ENCODE results near the gene DAGLB.
"Not testable (repeated sequence)": the region's sequence is repeated elsewhere in the genome, so short reads cannot be mapped to it uniquely, and the experiment has no call there.

DAGLB gene

GRCh38 chr7:6460303-6460702, 12.5 kb upstream of the DAGLB start:
- no peak for DNase-seq

GRCh38 chr7:6458676-6459075, 10.9 kb upstream of the DAGLB start:
- DNase-seq: not testable (repeated sequence)

DNA sequence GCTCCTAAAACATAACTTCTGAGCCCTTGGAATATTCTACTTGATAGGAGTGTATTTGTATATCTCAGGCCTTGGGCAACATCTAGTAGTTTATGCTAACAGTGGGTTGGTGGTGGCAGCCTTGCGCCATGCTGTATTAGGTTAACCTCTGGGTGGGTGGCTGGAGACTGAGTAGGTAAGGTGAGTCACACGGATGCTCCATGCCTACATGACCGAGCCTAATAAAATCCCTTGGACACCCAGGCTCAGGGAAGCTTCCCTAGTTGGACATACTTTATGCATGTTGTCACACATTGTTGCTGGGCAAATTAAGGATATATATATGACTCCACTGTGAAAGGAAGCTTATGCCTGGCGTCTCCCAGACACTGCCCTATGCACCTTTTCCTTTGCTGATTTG, 6.0 kb upstream of the DAGLB start:
- DNase-seq: no peak

GRCh38 chr7:6451224-6451705, 3.5 kb upstream of the DAGLB start:
- DNase-seq: no peak

- not testable (repeated sequence) for DNase-seq
These were observed 2.8 kb upstream of the DAGLB start for GRCh38 chr7:6450591-6450990.

- not testable (repeated sequence) for DNase-seq
These were observed 2.1 kb upstream of the DAGLB start for GRCh38 chr7:6449884-6450283.

DNA sequence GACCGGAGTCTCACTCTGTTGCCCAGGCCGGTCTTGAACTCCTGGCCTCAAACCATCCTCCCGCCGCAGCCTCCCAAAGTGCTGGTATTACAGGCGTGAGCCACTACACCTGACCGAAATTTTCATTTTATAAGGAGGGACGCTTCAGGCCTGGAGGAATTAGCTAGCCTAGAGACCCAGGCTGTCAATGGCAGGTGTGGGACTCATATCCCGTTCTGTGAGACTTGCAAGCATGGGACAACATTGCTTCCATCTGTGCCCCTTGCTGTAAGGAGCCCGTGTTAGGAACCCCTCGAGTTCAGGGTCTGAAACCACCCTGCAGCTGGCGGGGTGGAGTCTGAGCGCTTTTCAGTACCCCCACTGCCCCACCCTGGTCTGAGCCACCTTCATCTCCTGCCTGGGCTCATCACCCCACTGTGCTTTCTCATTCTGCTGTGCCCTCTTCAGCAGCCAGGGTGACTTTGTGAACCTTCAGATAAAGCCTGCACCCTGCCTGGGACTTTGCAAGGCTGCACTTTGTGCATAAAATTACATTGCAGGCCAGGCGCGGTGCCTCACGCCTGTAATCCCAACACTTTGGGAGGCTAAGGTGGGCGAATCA, 1.3 kb upstream of the DAGLB start:
- no peak for DNase-seq

- DNase-seq: peak; percentile 54
These were observed 745 bp downstream of the DAGLB start for GRCh38 chr7:6446838-6447580.

DNA sequence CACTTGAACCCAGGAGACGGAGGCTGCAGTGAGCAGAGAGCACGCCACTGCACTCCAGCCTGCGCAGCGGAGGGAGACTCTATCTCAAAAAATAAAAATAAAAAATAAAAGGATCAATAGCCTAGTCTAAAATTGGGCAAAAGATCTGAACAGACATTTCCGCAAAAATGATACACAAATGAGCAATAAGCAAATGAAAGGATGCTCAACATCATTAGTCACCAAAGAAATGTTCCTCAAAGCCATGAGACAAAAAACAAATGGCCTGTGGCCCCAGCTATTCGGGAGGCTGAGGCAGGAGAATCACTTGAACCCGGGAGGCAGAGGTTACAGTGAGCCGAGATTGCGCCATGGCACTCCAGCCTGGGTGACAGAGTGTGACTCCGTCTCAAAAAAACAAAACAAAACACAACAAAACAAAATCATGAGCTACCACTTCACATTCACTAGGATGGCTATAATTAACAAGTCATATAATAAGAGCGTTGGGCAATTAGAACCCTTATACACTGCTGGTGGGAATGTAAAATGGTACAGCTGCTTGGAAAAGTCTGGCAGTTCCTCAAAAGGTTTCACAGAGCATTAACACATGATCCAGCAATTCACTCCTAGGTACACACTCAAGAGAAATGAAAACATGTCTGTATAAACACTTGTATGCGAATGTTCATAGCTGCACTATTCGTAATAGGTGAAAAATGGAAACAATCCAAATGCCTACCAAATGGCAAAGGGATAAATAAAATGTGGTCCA, 3.1 kb downstream of the DAGLB start:
- DNase-seq: no peak

GRCh38 chr7:6443372-6443941, 4.3 kb downstream of the DAGLB start:
- DNase-seq: no peak

DNA sequence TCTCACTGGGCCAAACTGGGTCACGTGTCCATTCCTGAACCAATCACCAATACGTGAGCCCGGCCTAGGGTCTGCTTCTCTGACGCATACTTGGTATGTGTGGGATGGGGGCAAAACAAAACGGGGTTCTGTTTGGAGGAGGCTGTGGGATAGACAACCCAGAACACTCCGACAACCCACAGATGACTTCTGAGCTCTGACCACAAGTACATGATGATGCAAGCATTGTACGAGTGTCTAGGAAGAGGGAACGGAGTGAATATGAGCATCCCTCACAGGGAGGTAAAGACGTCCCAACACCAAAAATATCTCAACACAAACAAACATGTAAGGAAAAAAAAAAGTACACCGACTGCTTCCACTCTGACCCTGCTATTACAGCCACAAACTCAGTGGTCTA, 5.6 kb downstream of the DAGLB start:
- no peak for DNase-seq

DNA sequence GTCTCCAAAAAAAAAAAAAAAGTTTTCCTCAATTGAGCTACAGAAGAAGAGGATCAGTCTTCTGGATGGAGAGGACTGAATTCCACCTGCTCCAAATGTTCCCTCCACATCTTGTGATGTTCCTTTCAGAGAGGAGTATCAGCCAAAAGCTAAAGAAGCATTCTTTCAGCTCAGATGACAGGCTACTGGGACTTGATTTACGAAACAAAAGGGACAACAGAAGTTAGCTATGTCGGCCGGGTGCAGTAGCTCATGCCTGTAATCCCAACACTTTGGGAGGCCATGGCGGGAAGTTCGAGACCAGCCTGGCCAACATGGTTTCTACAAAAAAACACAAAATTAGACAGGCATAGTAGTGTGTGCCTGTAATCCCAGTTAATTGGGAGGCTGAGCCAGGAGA, 7.4 kb downstream of the DAGLB start:
- no peak for DNase-seq

DNA sequence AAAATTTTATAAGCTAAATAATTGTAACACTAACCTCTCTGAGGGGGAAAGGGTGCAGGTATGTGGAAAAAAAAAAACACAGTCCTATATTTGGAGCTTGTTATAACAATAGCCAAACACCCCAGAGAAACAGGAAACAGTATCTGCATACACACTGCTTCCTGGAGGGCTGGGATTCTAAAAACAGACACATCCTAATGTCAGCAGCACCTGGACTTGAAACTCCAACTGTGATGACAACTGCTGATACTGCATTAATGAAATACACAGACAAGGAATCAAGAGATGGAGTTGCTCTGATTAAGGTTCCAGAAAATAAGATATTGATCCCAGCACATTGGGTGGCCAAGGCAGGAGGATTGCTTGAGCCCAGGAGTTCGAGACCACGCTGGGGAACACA, 9.3 kb downstream of the DAGLB start:
- no peak for DNase-seq

- no peak for DNase-seq
These were observed 10.5 kb downstream of the DAGLB start for GRCh38 chr7:6437251-6437650.

GRCh38 chr7:6436385-6436685, 11.4 kb downstream of the DAGLB start:
- no peak for DNase-seq

DNA sequence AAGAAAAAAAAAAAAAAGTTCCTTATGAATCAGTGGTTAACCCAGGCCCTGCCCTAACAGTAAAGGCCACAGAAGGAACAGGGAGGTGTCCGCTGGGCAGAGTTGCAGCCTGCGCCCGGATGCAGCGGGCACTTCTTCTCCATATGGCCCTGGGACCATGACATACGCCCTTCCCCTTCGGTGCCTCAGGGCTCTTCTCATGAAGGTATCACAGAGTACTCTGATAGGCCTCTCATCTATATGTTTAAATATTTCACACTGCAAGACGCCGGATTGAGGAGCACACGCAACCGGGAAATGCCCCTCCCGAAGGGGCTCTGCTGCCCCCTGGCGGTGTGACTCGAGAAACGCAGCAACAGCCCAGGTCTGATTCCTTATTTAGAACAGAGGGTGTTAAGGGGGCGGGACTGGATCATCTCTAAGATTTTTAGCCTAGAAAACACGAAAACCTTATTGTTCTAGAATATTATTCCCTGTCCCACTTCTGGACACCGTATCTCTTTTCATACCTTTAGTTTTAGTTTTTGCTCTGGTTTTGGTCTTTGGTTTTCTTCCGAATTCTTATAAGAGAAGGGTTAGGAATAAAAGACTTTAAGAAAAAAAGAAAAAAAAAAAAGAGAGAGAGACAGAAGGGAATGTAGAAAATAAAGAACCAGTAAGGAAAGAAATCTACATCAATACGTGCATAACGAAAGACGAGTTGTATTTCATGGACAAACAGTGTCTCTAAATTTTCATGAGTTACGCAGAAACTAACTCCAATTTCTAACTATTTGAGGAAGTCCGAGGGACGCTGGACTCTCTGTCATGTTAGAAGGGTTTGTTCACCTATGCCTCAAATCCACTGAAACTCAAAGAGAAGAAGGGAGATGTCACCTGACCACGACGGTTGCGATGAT, 12.0 kb downstream of the DAGLB start:
- DNase-seq: peak; percentile 84

DNA sequence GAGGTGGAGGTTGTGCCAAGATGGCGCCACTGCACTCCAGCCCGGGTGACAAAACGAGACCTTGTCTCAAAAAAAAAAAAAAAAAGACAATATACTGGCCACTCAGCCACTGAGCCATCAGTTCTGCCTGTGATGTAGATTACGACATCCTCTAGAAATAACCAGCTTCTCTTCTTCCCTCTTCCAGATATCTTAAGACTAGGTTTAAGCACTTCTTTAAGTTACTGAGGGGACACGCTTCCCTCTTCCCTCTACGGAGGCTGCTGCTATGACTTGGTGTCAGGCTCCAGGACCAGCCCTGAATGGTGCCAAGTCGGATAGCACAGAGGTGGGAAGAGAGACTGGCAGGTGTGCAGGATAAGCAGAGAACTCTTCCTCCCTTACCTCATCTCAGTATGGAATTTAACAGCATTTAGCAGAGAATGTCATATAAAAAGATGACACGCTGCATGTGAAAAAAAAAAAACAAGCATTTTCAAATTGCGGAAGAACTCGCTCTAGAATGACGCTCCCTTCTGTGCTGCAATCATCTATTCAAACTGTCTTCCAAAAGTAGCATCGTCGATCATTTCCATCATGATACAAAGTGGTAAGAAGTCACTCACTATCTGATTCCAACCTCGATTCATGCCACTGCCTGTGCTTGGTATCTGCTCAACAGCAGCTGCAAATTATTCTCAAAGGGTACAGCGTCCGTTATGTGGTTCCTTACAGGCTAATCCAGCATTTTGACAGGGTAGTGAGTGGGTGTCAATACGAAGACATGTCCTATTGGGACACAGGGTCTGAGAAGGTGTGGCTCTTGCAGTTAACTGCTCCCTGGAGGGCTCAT, 13.8 kb downstream of the DAGLB start:
- no peak for DNase-seq

DNA sequence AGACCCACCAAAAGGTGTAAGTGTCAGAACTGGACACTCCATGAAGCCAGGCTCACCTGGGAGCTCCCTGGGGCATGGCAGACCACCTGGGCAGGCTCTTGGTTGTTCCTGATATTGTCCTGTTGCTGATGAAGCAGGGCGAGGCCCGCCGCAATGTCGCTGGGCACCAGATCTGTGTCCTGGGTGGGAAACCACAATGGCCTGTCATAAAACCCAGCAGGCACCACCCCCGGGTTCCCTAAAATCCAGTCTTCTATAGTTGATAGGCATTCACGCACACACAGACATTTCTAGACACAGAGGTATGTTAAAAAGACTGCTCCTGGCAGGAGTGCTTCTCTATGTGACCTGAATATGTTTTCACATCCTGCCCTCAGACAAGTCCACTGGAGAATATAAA, 15.0 kb downstream of the DAGLB start:
- no peak for DNase-seq

DNA sequence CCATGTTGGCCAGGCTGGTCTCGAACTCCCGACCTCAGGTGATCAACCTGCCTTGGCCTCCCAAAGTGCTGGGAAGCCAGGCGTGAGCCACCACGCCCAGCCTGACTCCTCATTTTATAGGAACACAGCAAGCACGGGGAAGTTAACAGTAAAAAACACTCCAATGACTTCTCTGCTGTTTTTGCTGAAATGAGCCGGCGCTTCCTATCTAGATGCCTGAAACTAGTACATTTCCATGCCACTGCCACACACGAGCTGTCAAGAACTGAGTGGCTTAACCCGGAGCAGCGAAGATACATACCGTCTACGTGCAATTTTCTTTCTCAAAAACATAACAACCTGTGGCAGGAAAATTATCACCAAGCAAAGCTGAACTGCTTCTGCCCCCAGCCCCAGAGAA, 16.8 kb downstream of the DAGLB start:
- no peak for DNase-seq

DNA sequence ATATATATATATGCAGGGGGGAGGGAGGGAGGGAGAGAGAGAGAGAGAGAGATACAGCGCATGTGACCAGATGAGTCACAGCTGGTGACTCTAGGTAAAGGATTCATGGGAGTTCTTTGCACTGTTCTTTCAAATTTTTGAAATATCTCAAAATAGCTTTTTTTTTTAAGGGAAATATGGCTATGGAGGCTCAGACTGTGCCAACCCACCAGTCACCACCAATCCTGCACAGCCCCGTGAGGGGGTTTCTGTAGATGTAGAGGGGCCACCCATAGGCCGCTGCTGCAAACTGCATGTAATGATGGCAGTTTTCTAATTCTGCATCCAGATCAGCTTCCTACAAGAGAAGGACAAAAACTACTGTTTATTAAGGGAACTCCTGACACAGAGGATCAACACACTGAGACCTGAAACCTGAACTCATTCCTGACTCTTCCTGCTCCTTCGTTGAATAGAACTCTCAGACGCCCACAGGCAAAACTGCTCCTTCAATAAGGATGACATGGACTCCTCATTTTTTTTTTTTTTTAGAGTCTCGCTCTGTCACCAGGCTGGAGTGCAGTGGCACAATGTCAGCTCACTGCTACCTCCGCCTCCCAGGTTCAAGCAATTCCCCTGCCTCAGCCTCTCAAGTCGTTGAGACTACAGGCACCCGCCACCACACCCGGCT, 17.3 kb downstream of the DAGLB start:
- DNase-seq: no peak

- no peak for DNase-seq
These were observed 21.8 kb downstream of the DAGLB start for GRCh38 chr7:6425948-6426347.
